Left lung (tissue), 14 donors: Measurements from ENCODE around the gene RAB28. TPM values are rescaled to one million over a fixed set of nuclear protein-coding genes. Genes with fewer than 3 reads are reported as not detected.

Experiments
- ATAC-seq: fragments of 200-7000 bp; cut with Tn5 transposase; one replicate; pipeline ENCODE4 v1.9.1; 2020; ENCODE audit warnings: moderate library complexity
- DNase-seq, 4 donors: peaks; one replicate each; pipeline ENCODE4 v3.0.0-alpha.2; 2013 to 2020
- H3K27ac ChIP-seq, 2 donors: fragments of 200-600 bp; sonication (generic) in 1 of 2; one replicate each; pipeline versions ENCODE4 v1.5.0 to v1.8.0; 2020 to 2021
- H3K27me3 ChIP-seq, 2 donors: fragments of 200-600 bp; sonication (generic) in 1 of 2; one replicate each; pipeline versions ENCODE4 v1.5.0 to v1.8.0; 2020 to 2021
- H3K36me3 ChIP-seq, 2 donors: fragments of 200-600 bp; sonication (generic) in 1 of 2; one replicate each; pipeline versions ENCODE4 v1.5.0 to v1.8.0; 2020 to 2021
- H3K4me1 ChIP-seq, 2 donors: fragments of 200-600 bp; one replicate each; pipeline ENCODE4 v1.8.0; 2021
- H3K4me3 ChIP-seq, 2 donors: fragments of 200-600 bp; sonication (generic) in 1 of 2; one replicate each; pipeline versions ENCODE4 v1.5.0 to v1.8.0; 2020 to 2021; ENCODE audit warnings: mild to moderate bottlenecking in 1 of 2
- H3K9me3 ChIP-seq, 2 donors: fragments of 200-600 bp; sonication (generic) in 1 of 2; one replicate each; pipeline versions ENCODE4 v1.5.0 to v1.8.0; 2020 to 2021
- intact Hi-C, 2 donors: fragments of 100-400 bp; cut with DNase I; formaldehyde crosslinking; loops; one replicate each; pipeline versions ENCODE4 v1.11.2 to v1.14.2; 2022
- long read RNA-seq, 12 donors: library from polyadenylated mRNA in 2 of 12; unstranded in 2 of 12; transcript quantifications; one replicate each; pipeline ENCODE4 v2.0.0 and lab custom pipeline, GENCODE V29; 2019 to 2026
- polyA plus RNA-seq, 6 donors: library from polyadenylated mRNA; unstranded; fragments of 120-200 nt; gene quantifications; one replicate each; pipeline ENCODE4 v1.2.1, GENCODE V29; 2013; ENCODE audit not compliant: insufficient read length in 6 of 6
- total RNA-seq, 2 donors: library from RNA; stranded (reverse); fragmentation: NEBNext Ultra II Directional; extraction: Animal tissue kit (Norgen Biotek cat#: 25700); gene quantifications; one replicate each; pipeline ENCODE4 v1.2.1, GENCODE V29; 2021
- TF ChIP-seq, protein P1 (sequence below), 2 donors: fragments of 200-600 bp; sonication (generic) in 1 of 2; IDR thresholded peaks; one replicate each; pipeline versions ENCODE4 v1.5.0 to v1.8.0; 2021; ENCODE audit warnings: antibody characterized with exemption in 2 of 2
- donor health status: DM: no; HTN: yes; CAD: no.
- donor health status: DM: no; HTN: no; CAD: no.

The RAB28 gene
- total RNA-seq: 10 to 100 TPM; 12.2 to 16.6 TPM
- polyA plus RNA-seq: 10 to 100 TPM; 28.9 to 33.4 (median 31.6) TPM
- long read RNA-seq, donor 1, transcript RAB28-202 (7 exons, 1,715 nt): major isoform, 11 of 24 reads
- long read RNA-seq, donor 1, partial matches to known transcripts: 10 of 24 reads
- long read RNA-seq, donor 1, other reads (novel, unspliced or antisense): 0 of 24 reads
- long read RNA-seq, donor 2, transcript RAB28-202 (7 exons, 1,715 nt): major isoform, 8 of 19 reads
- long read RNA-seq, donor 2, partial matches to known transcripts: 7 of 19 reads
- long read RNA-seq, donor 2, other reads (novel, unspliced or antisense): 0 of 19 reads
- long read RNA-seq, donor 3, transcript RAB28-202 (7 exons, 1,715 nt): major isoform, 8 of 9 reads
- long read RNA-seq, donor 3, partial matches to known transcripts: 0 of 9 reads
- long read RNA-seq, donor 3, other reads (novel, unspliced or antisense): 0 of 9 reads
- long read RNA-seq, donor 4, partial matches to known transcripts: 0 of 2 reads
- long read RNA-seq, donor 4, other reads (novel, unspliced or antisense): 0 of 2 reads
- long read RNA-seq, donor 5, transcript RAB28-202 (7 exons, 1,715 nt): major isoform, 7 of 8 reads
- long read RNA-seq, donor 5, partial matches to known transcripts: 0 of 8 reads
- long read RNA-seq, donor 5, other reads (novel, unspliced or antisense): 0 of 8 reads
- long read RNA-seq, donor 6, transcript RAB28-202 (7 exons, 1,715 nt): major isoform, 12 of 24 reads
- long read RNA-seq, donor 6, partial matches to known transcripts: 11 of 24 reads
- long read RNA-seq, donor 6, other reads (novel, unspliced or antisense): 0 of 24 reads
- long read RNA-seq, donor 7, transcript RAB28-202 (7 exons, 1,715 nt): major isoform, 9 of 20 reads
- long read RNA-seq, donor 7, partial matches to known transcripts: 9 of 20 reads
- long read RNA-seq, donor 7, other reads (novel, unspliced or antisense): 0 of 20 reads
- long read RNA-seq, donor 8, partial matches to known transcripts: 0 of 6 reads
- long read RNA-seq, donor 8, other reads (novel, unspliced or antisense): 0 of 6 reads
- long read RNA-seq, donor 9: 0 reads
- long read RNA-seq, donor 10, partial matches to known transcripts: 1 of 5 reads
- long read RNA-seq, donor 10, other reads (novel, unspliced or antisense): 2 of 5 reads
- long read RNA-seq, donor 11, transcript RAB28-202 (7 exons, 1,715 nt): major isoform, 11 of 22 reads
- long read RNA-seq, donor 11, partial matches to known transcripts: 8 of 22 reads
- long read RNA-seq, donor 11, other reads (novel, unspliced or antisense): 0 of 22 reads
- long read RNA-seq, donor 12, partial matches to known transcripts: 0 of 3 reads
- long read RNA-seq, donor 12, other reads (novel, unspliced or antisense): 0 of 3 reads

GRCh38 chr4:13484122-13484748 is at the start of gene RAB28:
TSS of gene RAB28 (minus strand) at chr4:13484340.
- ATAC-seq (peak; percentile 99), DNase-seq (peak; percentile 94 to 99 (median 98))
- Histone ChIP-seq H3K4me3 (peak within 1 kb of the TSS; percentile 67 to 89), H3K9me3 (no peaks in the 10 kb centered on the region), H3K36me3 (no peaks in the 10 kb centered on the region), H3K27me3 (peaks cover 0 to 17% of the 10 kb centered on the region in 2 donors), H3K4me1 (peaks cover 9 to 30% of the 10 kb centered on the region in 2 donors), H3K27ac (peak within 1 kb of the TSS; percentile 88 to 92)
- intact Hi-C loops: no loop called here
- TF ChIP-seq, protein P1, sequence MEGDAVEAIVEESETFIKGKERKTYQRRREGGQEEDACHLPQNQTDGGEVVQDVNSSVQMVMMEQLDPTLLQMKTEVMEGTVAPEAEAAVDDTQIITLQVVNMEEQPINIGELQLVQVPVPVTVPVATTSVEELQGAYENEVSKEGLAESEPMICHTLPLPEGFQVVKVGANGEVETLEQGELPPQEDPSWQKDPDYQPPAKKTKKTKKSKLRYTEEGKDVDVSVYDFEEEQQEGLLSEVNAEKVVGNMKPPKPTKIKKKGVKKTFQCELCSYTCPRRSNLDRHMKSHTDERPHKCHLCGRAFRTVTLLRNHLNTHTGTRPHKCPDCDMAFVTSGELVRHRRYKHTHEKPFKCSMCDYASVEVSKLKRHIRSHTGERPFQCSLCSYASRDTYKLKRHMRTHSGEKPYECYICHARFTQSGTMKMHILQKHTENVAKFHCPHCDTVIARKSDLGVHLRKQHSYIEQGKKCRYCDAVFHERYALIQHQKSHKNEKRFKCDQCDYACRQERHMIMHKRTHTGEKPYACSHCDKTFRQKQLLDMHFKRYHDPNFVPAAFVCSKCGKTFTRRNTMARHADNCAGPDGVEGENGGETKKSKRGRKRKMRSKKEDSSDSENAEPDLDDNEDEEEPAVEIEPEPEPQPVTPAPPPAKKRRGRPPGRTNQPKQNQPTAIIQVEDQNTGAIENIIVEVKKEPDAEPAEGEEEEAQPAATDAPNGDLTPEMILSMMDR (IDR thresholded peaks at IDR 0.05): no peak

- H3K4me1 ChIP-seq: peaks cover 0 to 28% of the 10 kb centered on the region in 2 donors
- H3K27ac ChIP-seq: no peak overlapping the region
- H3K4me3 ChIP-seq: no peak overlapping the region
- H3K27me3 ChIP-seq: peaks cover 97 to 100% of the 10 kb centered on the region in 2 donors
- no peaks in the 10 kb centered on the region for H3K36me3 ChIP-seq
- intact Hi-C loops: no loop called here
- no peak for DNase-seq
- TF ChIP-seq, protein P1 (IDR thresholded peaks at IDR 0.05): no peak
- no peaks in the 10 kb centered on the region for H3K9me3 ChIP-seq
- ATAC-seq: no peak
Measured at GRCh38 chr4:13531625-13531998, 47.5 kb upstream of the RAB28 start.

DNA sequence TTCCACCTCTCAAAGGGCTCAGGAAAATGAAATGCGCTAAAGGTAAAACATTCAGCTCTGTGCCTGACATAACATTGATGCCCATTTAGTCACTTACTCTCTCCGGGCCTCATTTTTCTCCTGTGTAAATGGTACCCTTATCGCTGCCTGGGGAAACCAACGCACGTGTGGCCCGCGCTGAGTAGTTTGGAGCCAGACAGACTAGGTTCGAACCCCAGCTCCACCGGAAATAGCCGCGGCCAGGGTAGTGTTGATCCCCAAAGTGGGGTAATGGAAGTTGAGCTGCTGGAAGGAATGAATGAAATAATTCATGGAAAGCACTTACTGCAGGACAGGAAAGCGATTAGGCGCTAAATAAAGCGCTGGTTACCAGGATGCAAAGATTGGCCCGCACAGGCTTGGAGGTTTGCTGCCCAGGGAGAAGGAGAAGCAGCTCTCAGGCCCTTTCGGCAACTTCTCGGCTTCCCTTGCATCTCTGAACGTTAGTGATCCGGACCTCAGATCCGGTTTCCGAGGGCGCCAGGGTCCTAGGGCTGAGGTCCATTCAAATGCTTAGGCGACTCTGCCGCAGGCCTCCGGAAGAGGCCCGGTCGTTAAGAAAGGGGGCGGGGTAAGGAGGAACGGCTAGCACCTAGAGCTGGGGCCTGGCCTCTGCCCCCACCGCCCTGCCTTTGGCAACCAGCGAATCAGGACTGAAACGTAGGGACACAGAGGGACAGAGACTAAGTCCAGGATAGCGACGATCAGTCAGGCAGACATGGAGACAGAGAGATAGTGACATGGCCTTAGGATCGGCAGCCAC is 46.9 kb upstream of the RAB28 start:
- no peak for ATAC-seq
- intact Hi-C loops: no loop called here

More for the DNA sequence above, 46.9 kb upstream of the RAB28 start:
- Histone ChIP-seq H3K9me3 (no peaks in the 10 kb centered on the region), H3K4me1 (peaks cover 0 to 28% of the 10 kb centered on the region in 2 donors), H3K27me3 (peaks cover 97 to 100% of the 10 kb centered on the region in 2 donors), H3K4me3 (no peak overlapping the region), H3K36me3 (no peaks in the 10 kb centered on the region), H3K27ac (no peak overlapping the region)
- peak in 1 of 4 donors; percentile 59 for DNase-seq
- TF ChIP-seq, protein P1 (IDR thresholded peaks at IDR 0.05): no peak
